NCI-H2029 (cell line): Measurements from ENCODE around the gene PRKACG.
A peak's percentile ranks its signal among the peaks of the same experiment; 100 is the strongest.
"Not testable (repeated sequence)": the region's sequence is repeated elsewhere in the genome, so short reads cannot be mapped to it uniquely, and the experiment has no call there.

Experiments used
- DNase-seq: peaks from one replicate; lab custom pipeline; 2025; lab: John Stamatoyannopoulos, UW

The PRKACG gene

GRCh38 chr9:69023650-69024049 is 9.7 kb upstream of the PRKACG start:
- peak; percentile 74 for DNase-seq

- DNase-seq, result no peak
Measured at GRCh38 chr9:69020301-69021145, 6.6 kb upstream of the PRKACG start.

- DNase-seq, result no peak
Measured at GRCh38 chr9:69019808-69020207, 5.9 kb upstream of the PRKACG start.

GRCh38 chr9:69018737-69019136 is 4.8 kb upstream of the PRKACG start:
- no peak for DNase-seq

- no peak for DNase-seq
Measured at GRCh38 chr9:69016191-69017096, 2.5 kb upstream of the PRKACG start.

GRCh38 chr9:69013382-69013727 is 558 bp downstream of the PRKACG start:
- DNase-seq, result no peak

GRCh38 chr9:69012696-69013381 is 1.1 kb downstream of the PRKACG start:
- DNase-seq, result no peak

GRCh38 chr9:69009708-69010107 is 4.2 kb downstream of the PRKACG start:
- DNase-seq, result no peak

- no peak for DNase-seq
Measured at GRCh38 chr9:69004836-69005235, 9.1 kb downstream of the PRKACG start.

- no peak for DNase-seq
Measured at GRCh38 chr9:69003051-69003450, 10.9 kb downstream of the PRKACG start.

- DNase-seq, result no peak
Measured at GRCh38 chr9:69001921-69002320, 12.0 kb downstream of the PRKACG start.

GRCh38 chr9:68999393-69000105 is 14.4 kb downstream of the PRKACG start:
- DNase-seq, result peak; percentile 83

- no peak for DNase-seq
Measured at GRCh38 chr9:68998812-68999211, 15.1 kb downstream of the PRKACG start.

GRCh38 chr9:68998385-68998784 is 15.5 kb downstream of the PRKACG start:
- DNase-seq, result no peak

- no peak for DNase-seq
Measured at GRCh38 chr9:68997666-68998065, 16.2 kb downstream of the PRKACG start.

GRCh38 chr9:68996462-68996861 is 17.5 kb downstream of the PRKACG start:
- no peak for DNase-seq

- no peak for DNase-seq
Measured at GRCh38 chr9:68995776-68996175, 18.1 kb downstream of the PRKACG start.

GRCh38 chr9:68991457-68991856 is 22.5 kb downstream of the PRKACG start:
- no peak for DNase-seq

GRCh38 chr9:68986949-68987348 is 27.0 kb downstream of the PRKACG start:
- DNase-seq, result not testable (repeated sequence)

GRCh38 chr9:68983522-68984424 is 30.1 kb downstream of the PRKACG start:
- DNase-seq, result no peak

GRCh38 chr9:68983008-68983411 is 30.9 kb downstream of the PRKACG start:
- DNase-seq, result no peak
